RWPE2 (cell line): Measurements from ENCODE around the gene CIC.

Source experiments
- ATAC-seq: fragments of 200-7000 bp; cut with Tn5 transposase; 3 replicates; pipeline ENCODE4 v1.9.1; 2021; ENCODE audit warnings: low read depth
- DNase-seq: peaks from one replicate; pipeline ENCODE4 v3.0.0-alpha.2; 2020; ENCODE audit warnings: low spot score
- H3K27ac ChIP-seq: fragments of 450-650 bp; 2 replicates; pipeline ENCODE4 v1.5.1; 2017; ENCODE audit warnings: mild to moderate bottlenecking; ENCODE audit not compliant: poor library complexity, severe bottlenecking
- H3K27me3 ChIP-seq: fragments of 250-450 bp; sonication (Bioruptor Pico); 2 replicates; pipeline ENCODE4 v1.5.1; 2021; ENCODE audit warnings: mild to moderate bottlenecking, moderate library complexity; ENCODE audit not compliant: insufficient read depth, poor library complexity, severe bottlenecking
- H3K36me3 ChIP-seq: fragments of 250-450 bp; sonication (Bioruptor Pico); 2 replicates; pipeline ENCODE4 v1.5.1; 2020; ENCODE audit warnings: low read depth, mild to moderate bottlenecking, moderate library complexity
- H3K4me1 ChIP-seq: fragments of 250-450 bp; sonication (Bioruptor Pico); 2 replicates; pipeline ENCODE4 v1.5.1; 2021; ENCODE audit warnings: mild to moderate bottlenecking, moderate library complexity; ENCODE audit not compliant: insufficient read depth, poor library complexity, severe bottlenecking
- H3K4me3 ChIP-seq: fragments of 250-450 bp; sonication (Bioruptor Pico); 2 replicates; pipeline ENCODE4 v1.5.1; 2021; ENCODE audit warnings: mild to moderate bottlenecking, moderate library complexity; ENCODE audit not compliant: severe bottlenecking
- H3K9me3 ChIP-seq: fragments of 250-450 bp; sonication (Bioruptor Pico); 2 replicates; pipeline ENCODE4 v1.5.1; 2021; ENCODE audit warnings: mild to moderate bottlenecking, moderate library complexity; ENCODE audit not compliant: severe bottlenecking
- CTCF ChIP-seq: fragments of 450-650 bp; IDR thresholded peaks from one replicate; pipeline ENCODE4 v1.5.1; 2017; ENCODE audit warnings: mild to moderate bottlenecking, moderate library complexity; ENCODE audit not compliant: poor library complexity, severe bottlenecking

The CIC gene

DNA sequence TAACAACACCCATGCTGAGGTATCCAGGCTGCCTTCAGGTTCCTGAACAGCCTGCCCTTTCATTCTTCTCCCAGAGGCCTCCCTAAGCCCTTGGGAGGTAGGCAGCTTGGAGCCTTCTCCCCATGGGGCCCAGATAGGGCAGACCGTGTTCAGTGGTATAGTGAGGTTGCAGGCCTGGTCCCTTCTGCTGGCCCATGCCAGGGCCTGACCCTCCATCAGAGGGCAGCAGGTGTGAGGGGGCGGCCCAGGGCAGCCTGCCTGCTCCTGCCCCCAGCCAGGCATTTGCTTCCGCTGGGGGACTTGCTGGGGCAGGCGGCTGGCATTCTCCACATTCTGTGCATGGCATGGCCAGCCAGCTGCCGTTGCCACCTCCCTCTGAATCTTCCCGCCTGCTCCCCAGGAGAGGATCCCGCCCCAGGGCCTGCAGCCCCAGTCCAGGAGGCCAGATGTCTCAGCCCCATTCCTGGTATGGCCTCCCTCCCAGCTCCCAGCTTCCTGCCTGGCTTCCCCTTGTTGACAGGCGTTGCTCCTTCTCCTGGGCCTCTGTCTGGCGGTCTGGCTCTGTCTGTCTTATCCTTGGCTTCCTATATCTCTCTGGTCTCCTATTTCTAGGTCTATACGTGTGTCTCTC, 8.9 kb downstream of the CIC start:
- DNase-seq = peak; percentile 86

DNA sequence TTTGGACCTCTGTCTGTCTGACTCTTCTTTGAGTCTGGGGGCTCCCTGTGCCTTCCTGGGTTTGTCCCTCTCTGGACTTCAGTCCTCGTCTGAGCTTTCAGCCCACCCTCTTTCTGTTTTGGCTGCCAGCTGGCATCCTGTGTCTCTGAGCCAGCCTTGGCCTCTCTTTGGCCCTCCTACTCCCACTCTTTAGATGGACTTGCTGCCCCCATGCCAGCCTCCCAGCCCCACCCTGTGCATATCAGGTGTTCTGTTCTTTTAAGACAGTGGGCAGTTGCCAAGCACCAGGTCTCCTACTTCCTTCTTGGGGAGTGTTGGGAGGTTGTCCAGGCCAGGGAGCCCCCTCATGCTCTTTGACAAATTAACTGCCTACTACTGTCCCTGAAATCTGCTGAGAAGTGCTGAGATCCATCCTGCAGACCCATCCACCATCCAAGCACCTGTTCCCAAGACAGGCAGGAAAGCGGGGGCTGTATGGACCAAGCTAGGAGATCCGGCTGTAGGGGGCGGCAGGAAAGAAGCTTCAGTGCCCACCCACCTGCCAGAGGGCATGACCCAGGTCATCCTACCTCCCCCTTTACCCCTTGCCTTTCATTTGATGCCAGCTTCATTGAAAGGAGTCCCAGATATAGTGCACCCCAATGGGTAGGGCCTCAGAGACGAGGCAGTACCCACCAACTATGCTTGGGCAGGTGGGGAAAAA, 9.6 kb downstream of the CIC start:
- Histone ChIP-seq H3K9me3 (no peaks in the 10 kb centered on the region), H3K36me3 (peaks cover 33% of the 10 kb centered on the region), H3K27ac (peak overlapping the region; percentile 97), H3K4me1 (peaks cover 48% of the 10 kb centered on the region), H3K27me3 (no peaks in the 10 kb centered on the region), H3K4me3 (peak overlapping the region; percentile 3)
- DNase-seq (no peak), ATAC-seq (no peak)
- TF ChIP-seq CTCF = no peak

More for the DNA sequence above, 8.9 kb downstream of the CIC start:
- peak; percentile 23 for TF ChIP-seq CTCF
- H3K9me3 ChIP-seq = no peaks in the 10 kb centered on the region
- peak overlapping the region; percentile 97 for H3K27ac ChIP-seq
- no peaks in the 10 kb centered on the region for H3K27me3 ChIP-seq
- peaks cover 44% of the 10 kb centered on the region for H3K4me1 ChIP-seq
- peak overlapping the region; percentile 3 for H3K4me3 ChIP-seq
- peak; percentile 47 for ATAC-seq
- peaks cover 33% of the 10 kb centered on the region for H3K36me3 ChIP-seq

GRCh38 chr19:42279155-42279901, 10.3 kb downstream of the CIC start:
- Histone ChIP-seq H3K4me1 (peaks cover 48% of the 10 kb centered on the region), H3K4me3 (peak overlapping the region; percentile 68), H3K9me3 (no peaks in the 10 kb centered on the region), H3K27me3 (no peaks in the 10 kb centered on the region), H3K36me3 (peaks cover 31% of the 10 kb centered on the region), H3K27ac (peak overlapping the region; percentile 97)
- DNase-seq (no peak), ATAC-seq (no peak)
- no peak for TF ChIP-seq CTCF

DNA sequence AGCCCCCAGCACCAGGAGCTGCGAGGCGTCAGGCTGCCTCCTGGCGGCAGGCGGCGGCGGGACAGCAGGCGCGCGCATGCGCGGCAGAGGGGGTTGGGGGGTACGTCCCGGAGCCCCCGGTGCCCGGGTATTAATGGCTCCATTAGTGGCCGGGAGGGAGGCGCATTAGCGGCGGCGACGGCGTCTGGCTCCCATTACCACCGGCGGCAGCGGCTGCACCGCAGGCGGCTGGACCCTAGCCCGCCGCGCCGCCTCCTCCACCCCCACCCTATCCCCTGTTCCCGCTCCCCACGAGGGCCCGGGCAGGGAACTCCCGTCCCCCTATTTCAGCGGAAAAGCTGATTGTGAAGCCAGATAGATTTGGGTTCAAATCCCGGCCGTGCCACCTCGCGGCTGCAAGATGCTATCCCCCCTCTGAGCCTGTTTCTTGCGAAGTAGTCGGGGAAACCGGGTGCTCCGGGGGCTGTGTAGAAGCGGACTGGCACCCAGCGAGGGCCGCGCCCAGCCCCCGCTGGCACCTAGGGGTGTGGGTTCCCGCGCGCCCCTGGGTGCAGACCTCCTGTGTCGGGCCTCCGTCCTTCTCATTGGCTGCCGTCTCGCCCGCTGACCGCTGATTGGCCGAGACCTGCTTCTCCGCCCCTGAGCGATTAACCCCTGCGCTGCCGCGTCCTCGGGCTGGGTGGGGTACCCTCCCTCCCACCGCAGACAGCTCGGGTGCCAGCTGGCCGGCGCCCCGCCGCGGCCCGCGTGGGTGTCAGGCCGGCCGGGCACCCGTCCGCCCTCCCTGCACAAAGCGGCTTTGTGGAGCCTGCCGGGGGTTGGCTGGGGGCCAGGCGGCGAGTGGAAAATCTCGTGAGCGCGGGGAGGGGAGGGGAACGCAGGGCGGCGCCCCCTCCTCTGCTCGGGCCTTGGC, 11.1 kb downstream of the CIC start:
- no peaks in the 10 kb centered on the region for H3K9me3 ChIP-seq
- H3K27ac ChIP-seq = peak overlapping the region; percentile 97
- peaks cover 23% of the 10 kb centered on the region for H3K36me3 ChIP-seq
- TF ChIP-seq CTCF = peak; percentile 94
- H3K4me3 ChIP-seq = peak overlapping the region; percentile 68
- DNase-seq (peak; percentile 96), ATAC-seq (peak; percentile 51)
- no peaks in the 10 kb centered on the region for H3K27me3 ChIP-seq
- H3K4me1 ChIP-seq = peaks cover 44% of the 10 kb centered on the region
